DND-41 (cell line): ENCODE results near the gene ENHO.

Experiments used
- EZH2 ChIP-seq: IDR thresholded peaks from 3 replicates; pipeline ENCODE4 v1.6.1; 2012; ENCODE audit warnings: borderline replicate concordance, low read depth, mild to moderate bottlenecking, moderate library complexity, low read length, inconsistent platforms; ENCODE audit not compliant: severe bottlenecking
- TF ChIP-seq, protein P1 (sequence below): IDR thresholded peaks from 2 replicates; pipeline ENCODE4 v1.5.1; 2012; ENCODE audit warnings: borderline replicate concordance, low read length, moderate library complexity, mild to moderate bottlenecking; ENCODE audit not compliant: poor library complexity, severe bottlenecking; ENCODE audit errors: extremely low read depth

- TF ChIP-seq, protein P1, sequence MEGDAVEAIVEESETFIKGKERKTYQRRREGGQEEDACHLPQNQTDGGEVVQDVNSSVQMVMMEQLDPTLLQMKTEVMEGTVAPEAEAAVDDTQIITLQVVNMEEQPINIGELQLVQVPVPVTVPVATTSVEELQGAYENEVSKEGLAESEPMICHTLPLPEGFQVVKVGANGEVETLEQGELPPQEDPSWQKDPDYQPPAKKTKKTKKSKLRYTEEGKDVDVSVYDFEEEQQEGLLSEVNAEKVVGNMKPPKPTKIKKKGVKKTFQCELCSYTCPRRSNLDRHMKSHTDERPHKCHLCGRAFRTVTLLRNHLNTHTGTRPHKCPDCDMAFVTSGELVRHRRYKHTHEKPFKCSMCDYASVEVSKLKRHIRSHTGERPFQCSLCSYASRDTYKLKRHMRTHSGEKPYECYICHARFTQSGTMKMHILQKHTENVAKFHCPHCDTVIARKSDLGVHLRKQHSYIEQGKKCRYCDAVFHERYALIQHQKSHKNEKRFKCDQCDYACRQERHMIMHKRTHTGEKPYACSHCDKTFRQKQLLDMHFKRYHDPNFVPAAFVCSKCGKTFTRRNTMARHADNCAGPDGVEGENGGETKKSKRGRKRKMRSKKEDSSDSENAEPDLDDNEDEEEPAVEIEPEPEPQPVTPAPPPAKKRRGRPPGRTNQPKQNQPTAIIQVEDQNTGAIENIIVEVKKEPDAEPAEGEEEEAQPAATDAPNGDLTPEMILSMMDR: no peak
- no peak for TF ChIP-seq EZH2
Observed at GRCh38 chr9:34520505-34521385, 2.0 kb downstream of the ENHO start.
